Esophagus squamous epithelium (tissue), 5 donors: ENCODE measurements around the gene PFDN6. TPM values are rescaled to one million over a fixed set of nuclear protein-coding genes. Genes with fewer than 3 reads are reported as not detected.

Source experiments
- DNase-seq: peaks from one replicate; lab custom pipeline; 2025; lab: John Stamatoyannopoulos, UW
- H3K27ac ChIP-seq, 4 donors: fragments of 200-600 bp; sonication (generic); one replicate each; pipeline ENCODE4 v1.5.1; 2016 to 2019; ENCODE audit warnings: mild to moderate bottlenecking in 1 of 4
- H3K27me3 ChIP-seq, 4 donors: fragments of 200-600 bp; sonication (generic); 1 replicate in 3 of 4; 2 replicates in 1 of 4; pipeline versions ENCODE4 v1.5.1 to v1.6.0; 2017 to 2021; ENCODE audit warnings: antibody characterized with exemption in 1 of 4
- H3K36me3 ChIP-seq, 3 donors: fragments of 200-600 bp; sonication (generic); one replicate each; pipeline ENCODE4 v1.5.1; 2016 to 2019
- H3K4me1 ChIP-seq, 3 donors: fragments of 200-600 bp; sonication (generic); one replicate each; pipeline ENCODE4 v1.5.1; 2017 to 2019
- H3K4me3 ChIP-seq, 4 donors: fragments of 200-600 bp; sonication (generic); 1 replicate in 3 of 4; 2 replicates in 1 of 4; pipeline ENCODE4 v1.5.1; 2016 to 2019; ENCODE audit warnings: mild to moderate bottlenecking in 2 of 4, moderate library complexity in 1 of 4
- H3K9me3 ChIP-seq, 3 donors: fragments of 200-600 bp; sonication (generic); one replicate each; pipeline ENCODE4 v1.5.1; 2016 to 2019
- CTCF ChIP-seq, 6 experiments: fragments of 450-650 bp in 4 of 6; fragments of 200-600 bp in 2 of 6; sonication (generic) in 2 of 6; IDR thresholded peaks; one replicate each; pipeline ENCODE4 v1.5.1; 2016 to 2019; ENCODE audit warnings: antibody characterized with exemption in 6 of 6, mild to moderate bottlenecking in 4 of 6, moderate library complexity in 4 of 6
- POLR2A ChIP-seq, 4 donors: fragments of 450-650 bp; IDR thresholded peaks; one replicate each; pipeline ENCODE4 v1.6.1; 2017; ENCODE audit warnings: antibody characterized with exemption in 4 of 4, mild to moderate bottlenecking in 4 of 4, moderate library complexity in 3 of 4
- WGBS, 2 donors: methylation state at CpG; one replicate each; pipeline ENCODE4 v1.1.5; 2018; 5-methylcytosine and 5-hydroxymethylcytosine counted together
- intact Hi-C: fragments of 100-400 bp; cut with DNase I; formaldehyde crosslinking; loops from one replicate; pipeline ENCODE4 v1.15.0; 2022
- total RNA-seq, 4 donors: library from RNA; depleted of rRNA; stranded (reverse); fragments of >200 nt; gene quantifications; one replicate each; pipeline ENCODE4 v1.1.0, GENCODE V29; 2016
- donor health status: DM: yes; HTN: yes; CAD: no.

The PFDN6 gene
- total RNA-seq, 4 donors from 2014 or later: 28.6 to 71.0 (median 43.5) TPM

GRCh38 chr6:33276864-33277662 lies 12.3 kb upstream of the PFDN6 start, which contains the start of gene B3GALT4:
B3GALT4 (plus strand) TSS chr6:33277123; CDS start chr6:33277420, 297 bp downstream.
- DNase-seq: no peak
- 1% methylated on average over 18 to 32 of the region's 80 CpGs for WGBS, 2 donors

GRCh38 chr6:33277663-33278391 lies 11.6 kb upstream of the PFDN6 start:
- TF ChIP-seq CTCF (IDR thresholded peaks at IDR 0.05) (no peak), POLR2A (IDR thresholded peaks at IDR 0.05) (no peak)
- WGBS, 2 donors: 27 to 36% methylated on average over 7 to 10 of the region's 39 CpGs
- DNase-seq: no peak
- Histone ChIP-seq H3K4me3 (peak overlapping the region; percentile 46 to 87 (median 70)), H3K9me3 (no peaks in the 10 kb centered on the region), H3K4me1 (peaks cover 17 to 72% (median 47%) of the 10 kb centered on the region in 3 donors), H3K27ac (peak overlapping the region; percentile 94 to 98 (median 97)), H3K36me3 (peaks cover 7 to 86% (median 32%) of the 10 kb centered on the region in 3 donors), H3K27me3 (no peaks in the 10 kb centered on the region)
- intact Hi-C loops: no loop called here

More at GRCh38 chr6:33276864-33277662, 12.3 kb upstream of the PFDN6 start, which contains the start of gene B3GALT4:
- intact Hi-C loops: no loop called here
- peak in 3 of 4 donors; percentile 58 to 91 (median 68) for TF ChIP-seq POLR2A (IDR thresholded peaks at IDR 0.05)
- peak in 5 of 6 experiments; percentile 37 to 70 (median 55) for TF ChIP-seq CTCF (IDR thresholded peaks at IDR 0.05)
- Histone ChIP-seq H3K4me3 (peak within 1 kb of the TSS; percentile 46 to 87 (median 70)), H3K9me3 (no peaks in the 10 kb centered on the region), H3K4me1 (peaks cover 23 to 79% (median 51%) of the 10 kb centered on the region in 3 donors), H3K27ac (peak within 1 kb of the TSS; percentile 94 to 98 (median 97)), H3K36me3 (peaks cover 7 to 79% (median 29%) of the 10 kb centered on the region in 3 donors), H3K27me3 (no peaks in the 10 kb centered on the region)

GRCh38 chr6:33278392-33278741 lies 11.0 kb upstream of the PFDN6 start:
- Histone ChIP-seq H3K4me1 (peaks cover 15 to 66% (median 42%) of the 10 kb centered on the region in 3 donors), H3K9me3 (no peaks in the 10 kb centered on the region), H3K27me3 (no peaks in the 10 kb centered on the region), H3K4me3 (peak overlapping the region in 3 of 4 donors; percentile 65 to 87 (median 75)), H3K36me3 (peaks cover 7 to 87% (median 32%) of the 10 kb centered on the region in 3 donors), H3K27ac (peak overlapping the region; percentile 94 to 98 (median 97))
- intact Hi-C loops: no loop called here
- no peak for TF ChIP-seq CTCF (IDR thresholded peaks at IDR 0.05)
- no peak for TF ChIP-seq POLR2A (IDR thresholded peaks at IDR 0.05)
- no peak for DNase-seq
- WGBS, 2 donors: 71% methylated on average over 4 of the region's 9 CpGs; no CpG with 5 or more reads in 1 of the 2 donors

- intact Hi-C loops: no loop called here
- H3K27ac ChIP-seq: peak overlapping the region; percentile 6 to 98 (median 96)
- H3K4me3 ChIP-seq: no peak overlapping the region
- no peaks in the 10 kb centered on the region for H3K27me3 ChIP-seq
- DNase-seq: no peak
- TF ChIP-seq POLR2A (IDR thresholded peaks at IDR 0.05) (no peak), CTCF (IDR thresholded peaks at IDR 0.05) (no peak)
- 82 to 93% methylated on average over 3 of the region's 3 CpGs for WGBS, 2 donors
- peaks cover 7 to 87% (median 32%) of the 10 kb centered on the region in 3 donors for H3K36me3 ChIP-seq
- H3K9me3 ChIP-seq: no peaks in the 10 kb centered on the region
- H3K4me1 ChIP-seq: peaks cover 15 to 62% (median 38%) of the 10 kb centered on the region in 3 donors
Observed at GRCh38 chr6:33278810-33279209, 10.6 kb upstream of the PFDN6 start.
